IMR-90 (cell line): Measurements from ENCODE around the gene R3HDM2. TPM values are rescaled to one million over a fixed set of nuclear protein-coding genes. Genes with fewer than 3 reads are reported as not detected.

Source experiments
- ATAC-seq: fragments of 200-7000 bp; cut with Tn5 transposase; 2 replicates; pipeline ENCODE4 v1.9.1; 2020; ENCODE audit warnings: low read depth, mild to moderate bottlenecking, moderate library complexity
- BruUV-seq: library from RNA; stranded (reverse); fragments of 400-500 nt; replicated peaks from 2 replicates; lab custom pipeline; 2021; lab: Mats Ljungman, UMichigan
- CTCF ChIA-PET: fragments of 300-600 bp; formaldehyde crosslinking; extraction: SDS; loops from one replicate; lab custom pipeline; 2021; ENCODE audit warnings: antibody characterized with exemption; lab: Yijun Ruan, JAX
- POLR2A ChIA-PET: fragments of 300-600 bp; sonication (Branson Sonifier 250); formaldehyde crosslinking; loops from one replicate; lab custom pipeline; 2022; ENCODE audit warnings: antibody characterized with exemption; ENCODE audit not compliant: unreplicated experiment; lab: Charles Lee
- DNase-seq: peaks from one replicate; pipeline ENCODE4 v3.0.0; 2013
- H2AFZ ChIP-seq: replicated peaks from 2 replicates; pipeline ENCODE3; 2013; ENCODE audit warnings: low read length, mild to moderate bottlenecking; ENCODE audit not compliant: poor library complexity
- H2AK5ac ChIP-seq: 2 replicates; pipeline ENCODE4 v1.6.1; 2013; ENCODE audit warnings: low read depth, low read length, inconsistent platforms
- H2AK9ac ChIP-seq: replicated peaks from 2 replicates; pipeline ENCODE3; 2013; ENCODE audit warnings: mild to moderate bottlenecking, low read depth, low read length, moderate library complexity; ENCODE audit not compliant: poor library complexity
- H2BK120ac ChIP-seq: 2 replicates; pipeline ENCODE4 v1.6.1; 2013; ENCODE audit warnings: low read depth, low read length, inconsistent platforms
- H2BK15ac ChIP-seq: 3 replicates; pipeline ENCODE4 v1.6.1; 2013; ENCODE audit warnings: low read depth, low read length, inconsistent platforms
- H2BK20ac ChIP-seq: 2 replicates; pipeline ENCODE4 v1.6.1; 2013; ENCODE audit warnings: low read depth, mild to moderate bottlenecking, inconsistent platforms, low read length, moderate library complexity
- H2BK5ac ChIP-seq: 2 replicates; pipeline ENCODE4 v1.6.1; 2013; ENCODE audit warnings: mild to moderate bottlenecking, low read depth, low read length, inconsistent platforms; ENCODE audit not compliant: poor library complexity, severe bottlenecking
- H3K14ac ChIP-seq: replicated peaks from 2 replicates; pipeline ENCODE4 v1.6.1; 2013; ENCODE audit warnings: low read depth, low read length, inconsistent platforms
- H3K18ac ChIP-seq: 2 replicates; pipeline ENCODE4 v1.6.1; 2013; ENCODE audit warnings: low read depth, low read length, control low read depth
- H3K23ac ChIP-seq: 2 replicates; pipeline ENCODE4 v1.6.1; 2013; ENCODE audit warnings: low read depth, low read length, inconsistent platforms
- H3K27ac ChIP-seq: 2 replicates; pipeline ENCODE4 v1.5.1; 2013; ENCODE audit warnings: mild to moderate bottlenecking, control low read depth, low read length; ENCODE audit not compliant: insufficient read depth
- H3K27me3 ChIP-seq: 2 replicates; pipeline ENCODE4 v1.6.1; 2013; ENCODE audit warnings: low read length; ENCODE audit not compliant: control insufficient read depth, insufficient read depth
- H3K36me3 ChIP-seq: 2 replicates; pipeline ENCODE4 v1.6.1; 2013; ENCODE audit warnings: low read length, mixed read lengths; ENCODE audit not compliant: control insufficient read depth, insufficient read depth
- H3K4ac ChIP-seq: 2 replicates; pipeline ENCODE4 v1.6.1; 2013; ENCODE audit warnings: low read depth, low read length, inconsistent platforms
- H3K4me1 ChIP-seq: 2 replicates; pipeline ENCODE4 v1.6.1; 2013; ENCODE audit warnings: low read length, mixed read lengths; ENCODE audit not compliant: control insufficient read depth, insufficient read depth
- H3K4me2 ChIP-seq: 2 replicates; pipeline ENCODE4 v1.6.1; 2013; ENCODE audit warnings: low read depth, mild to moderate bottlenecking, control low read depth, low read length, moderate library complexity
- H3K4me3 ChIP-seq: 2 replicates; pipeline ENCODE4 v1.5.1; 2013; ENCODE audit warnings: low read depth, mild to moderate bottlenecking, control low read depth, low read length, moderate library complexity; ENCODE audit not compliant: insufficient read depth
- H3K56ac ChIP-seq: 2 replicates; pipeline ENCODE4 v1.6.1; 2013; ENCODE audit warnings: low read length, inconsistent platforms; ENCODE audit not compliant: insufficient read depth; ENCODE audit errors: extremely low read depth
- H3K79me1 ChIP-seq, 2 experiments: 2 replicates each; pipeline ENCODE4 v1.6.1; 2013; ENCODE audit warnings: low read length in 2 of 2, inconsistent platforms in 1 of 2, low read depth in 1 of 2
- H3K9ac ChIP-seq: 2 replicates; pipeline ENCODE4 v1.6.1; 2013; ENCODE audit warnings: low read depth, low read length, control low read depth
- H3K9me1 ChIP-seq: 2 replicates; pipeline ENCODE4 v1.6.1; 2013; ENCODE audit warnings: low read length, inconsistent platforms; ENCODE audit not compliant: insufficient read depth
- H3K9me3 ChIP-seq: 2 replicates; pipeline ENCODE4 v1.6.1; 2013; ENCODE audit warnings: low read length; ENCODE audit not compliant: control insufficient read depth, insufficient read depth
- H4K20me1 ChIP-seq: 2 replicates; pipeline ENCODE4 v1.6.1; 2013; ENCODE audit warnings: low read length, inconsistent platforms; ENCODE audit not compliant: insufficient read depth
- H4K5ac ChIP-seq: 2 replicates; pipeline ENCODE4 v1.6.1; 2013; ENCODE audit warnings: mild to moderate bottlenecking, low read depth, low read length, control low read depth
- H4K8ac ChIP-seq, 2 experiments: 2 replicates each; pipeline ENCODE4 v1.6.1; 2013; ENCODE audit warnings: low read depth in 2 of 2, low read length in 2 of 2, control low read depth in 1 of 2, inconsistent platforms in 1 of 2
- H4K91ac ChIP-seq: 2 replicates; pipeline ENCODE4 v1.6.1; 2013; ENCODE audit warnings: low read depth, low read length, inconsistent platforms; ENCODE audit not compliant: insufficient read depth
- BHLHE40 ChIP-seq: fragments of 150-350 bp; IDR thresholded peaks from 2 replicates; pipeline ENCODE4 v1.6.1; 2016; ENCODE audit warnings: mild to moderate bottlenecking, low read depth, low read length
- CEBPB ChIP-seq: IDR thresholded peaks from 2 replicates; pipeline ENCODE4 v1.6.1; 2012; ENCODE audit warnings: low read depth, low read length, improper control_type of control experiment
- MAFK ChIP-seq: IDR thresholded peaks from 2 replicates; pipeline ENCODE4 v1.6.1; 2012; ENCODE audit warnings: low read depth, low read length, improper control_type of control experiment
- MXI1 ChIP-seq: IDR thresholded peaks from 2 replicates; pipeline ENCODE4 v1.6.1; 2012; ENCODE audit warnings: low read depth, mild to moderate bottlenecking, low read length, moderate library complexity, borderline replicate concordance
- NFE2L2 ChIP-seq: fragments of 150-350 bp; IDR thresholded peaks from 2 replicates; pipeline ENCODE4 v1.6.1; 2016; ENCODE audit warnings: low read depth, mild to moderate bottlenecking, low read length
- RAD21 ChIP-seq: IDR thresholded peaks from 2 replicates; pipeline ENCODE4 v1.6.1; 2012; ENCODE audit warnings: low read length, improper control_type of control experiment
- WGBS, 2 experiments: methylation state at CpG; one replicate each; pipeline versions ENCODE4 v1.1.5 to v1.1.7; 2013; ENCODE audit warnings: missing lambda C conversion rate in 2 of 2; ENCODE audit not compliant: insufficient read length in 1 of 2; ENCODE audit errors: extremely low coverage in 2 of 2; 5-methylcytosine and 5-hydroxymethylcytosine counted together
- dilution Hi-C: fragments of 300-500 bp; cut with HindIII; formaldehyde crosslinking; loops from one replicate; pipeline ENCODE4 v1.14.3; 2018; ENCODE audit warnings: low sequenced_read_pairs; ENCODE audit not compliant: unreplicated experiment
- in situ Hi-C: fragments of 300-500 bp; cut with MboI; formaldehyde crosslinking; loops from 3 replicates; pipeline ENCODE4 v1.14.3; 2019; ENCODE audit warnings: low sequenced_read_pairs, inconsistent platforms, mixed read lengths
- intact Hi-C: fragments of 100-400 bp; cut with micrococcal nuclease; formaldehyde crosslinking; loops from 2 replicates; pipeline ENCODE4 v1.10.0; 2022
- polyA plus RNA-seq, 3 experiments: library from polyadenylated mRNA; depleted of rRNA; stranded (reverse); fragments of >200 nt; gene quantifications; 2 replicates each; pipeline ENCODE4 v1.2.3, GENCODE V29; 2012; ENCODE audit warnings: low replicate concordance in 1 of 3
- total RNA-seq: library from RNA; depleted of rRNA; stranded (reverse); fragments of >200 nt; gene quantifications from 2 replicates; pipeline ENCODE4 v1.2.3, GENCODE V29; 2012

R3HDM2 gene
- total and polyA plus RNA-seq, 2 of the 4 experiments (the other 2 are of a cell fraction): 7.5 to 28.4 TPM

- TF ChIP-seq CEBPB (peak; percentile 96), MAFK (no peak), RAD21 (no peak), BHLHE40 (peak; percentile 11; the same call in 1 of the 2 replicates)
Measured at GRCh38 chr12:57454566-57455373, 23.9 kb upstream of the R3HDM2 start, which contains the start of gene INHBE (continued).

GRCh38 chr12:57454213-57454565 is 23.3 kb upstream of the R3HDM2 start:
- peak overlapping the region; percentile 78 to 96; a peak in 3 of 4 replicates for H4K8ac ChIP-seq
- DNase-seq: no peak
- peak overlapping the region; percentile 73 for H3K27ac ChIP-seq
- peaks cover 28% of the 10 kb centered on the region for H3K9me1 ChIP-seq
- H3K4me3 ChIP-seq: no peak overlapping the region
- POLR2A ChIA-PET: no interaction called here
- H3K9ac ChIP-seq: peak overlapping the region; percentile 41
- peak overlapping the region; percentile 89 for H2BK20ac ChIP-seq
- H2AK5ac ChIP-seq: peak overlapping the region; percentile 99
- H2AFZ ChIP-seq: peak overlapping the region; percentile 74
- ATAC-seq: no peak
- peak overlapping the region; percentile 91 for H3K14ac ChIP-seq
- H2BK5ac ChIP-seq: peak overlapping the region; percentile 73
- H3K79me1 ChIP-seq: peaks cover 0 to 16% of the 10 kb centered on the region in 2 experiments; a peak in 1 of 4 replicates
- H2BK15ac ChIP-seq: peak overlapping the region; percentile 75; the same call in 1 of the 3 replicates
- peak overlapping the region; percentile 97 for H2BK120ac ChIP-seq
- H3K36me3 ChIP-seq: no peaks in the 10 kb centered on the region
- peaks cover 36% of the 10 kb centered on the region for H3K4me1 ChIP-seq
- peak overlapping the region; percentile 97 for H3K4ac ChIP-seq
- H2AK9ac ChIP-seq: peak overlapping the region; percentile 92
- no CpG with 5 or more reads among the region's 2 CpGs for WGBS, 2 experiments
- dilution Hi-C loops: no loop called here
- no TSS peak for BruUV-seq
- H4K20me1 ChIP-seq: no peaks in the 10 kb centered on the region
- intact Hi-C loops: loop anchor here (5.0 kb wide), 1 partner anchor 82 kb away; no protein-coding TSS in a partner anchor
- H3K56ac ChIP-seq: no peak overlapping the region
- CTCF ChIA-PET: interaction anchor here (1.0 kb wide), 1 partner anchor 147 kb away, joined by 3 read pairs; no protein-coding TSS in a partner anchor
- H3K18ac ChIP-seq: peak overlapping the region; percentile 21; the same call in 1 of the 2 replicates
- in situ Hi-C loops: loop anchor here (5.0 kb wide), 2 partner anchors 142 to 187 kb away; no protein-coding TSS in a partner anchor
- H3K23ac ChIP-seq: peak overlapping the region; percentile 94; the same call in 1 of the 2 replicates
- no peaks in the 10 kb centered on the region for H3K9me3 ChIP-seq
- TF ChIP-seq MXI1: no peak
- TF ChIP-seq RAD21: no peak
- no peak for TF ChIP-seq NFE2L2
- H4K5ac ChIP-seq: peak overlapping the region; percentile 31; the same call in 1 of the 2 replicates
- no peak overlapping the region for H3K4me2 ChIP-seq
- peak overlapping the region; percentile 99 for H4K91ac ChIP-seq
- H3K27me3 ChIP-seq: no peaks in the 10 kb centered on the region
